H1 (cell line): ENCODE results near the gene RYR3. TPM values are rescaled to one million over a fixed set of nuclear protein-coding genes. Genes with fewer than 3 reads are reported as not detected.

ENCODE experiments used
- CTCF ChIA-PET: fragments of 300-600 bp; sonication (Branson Sonifier 250); formaldehyde crosslinking; loops from one replicate; lab custom pipeline; 2021; ENCODE audit not compliant: partially characterized antibody; lab: Charles Lee
- POLR2A ChIA-PET: fragments of 300-600 bp; sonication (Branson Sonifier 250); formaldehyde crosslinking; loops from one replicate; lab custom pipeline; 2021; ENCODE audit warnings: inconsistent platforms; ENCODE audit not compliant: partially characterized antibody; lab: Charles Lee
- DNase-seq, 2 experiments: peaks; one replicate each; pipeline versions ENCODE4 v3.0.0 to v3.0.0-alpha.2; 2010 to 2022; ENCODE audit warnings: low spot score in 2 of 2, low read depth in 1 of 2, mixed read lengths in 1 of 2
- FAIRE-seq: peaks from 2 replicates; lab custom pipeline; 2011; peaks lifted over from hg19 to GRCh38; lab: Jason Lieb, UNC
- H2AFZ ChIP-seq: 2 replicates; pipeline ENCODE4 v1.8.1; 2012; ENCODE audit warnings: low read length, inconsistent platforms
- H2AK5ac ChIP-seq: 2 replicates; pipeline ENCODE4 v1.6.1; 2013; ENCODE audit warnings: low read depth, low read length
- H2BK120ac ChIP-seq: replicated peaks from 2 replicates; pipeline ENCODE3; 2013; ENCODE audit warnings: low read depth, low read length, inconsistent platforms
- H2BK12ac ChIP-seq: 2 replicates; pipeline ENCODE4 v1.6.1; 2013; ENCODE audit warnings: low read depth, low read length
- H2BK15ac ChIP-seq: 2 replicates; pipeline ENCODE4 v1.6.1; 2013; ENCODE audit warnings: low read length
- H2BK20ac ChIP-seq: 2 replicates; pipeline ENCODE4 v1.6.1; 2013; ENCODE audit warnings: low read length
- H2BK5ac ChIP-seq: 2 replicates; pipeline ENCODE4 v1.6.1; 2013; ENCODE audit warnings: low read depth, low read length
- H3K14ac ChIP-seq: 2 replicates; pipeline ENCODE4 v1.6.1; 2013; ENCODE audit warnings: inconsistent platforms; ENCODE audit not compliant: insufficient read length
- H3K18ac ChIP-seq: 2 replicates; pipeline ENCODE4 v1.6.1; 2013; ENCODE audit warnings: low read length; ENCODE audit errors: extremely low read depth
- H3K23ac ChIP-seq: 2 replicates; pipeline ENCODE4 v1.6.1; 2013; ENCODE audit warnings: inconsistent platforms; ENCODE audit not compliant: insufficient read length
- H3K23me2 ChIP-seq: 2 replicates; pipeline ENCODE4 v1.6.1; 2013; ENCODE audit warnings: low read depth, low read length
- H3K27ac ChIP-seq: 2 replicates; pipeline ENCODE4 v1.6.1; 2011; ENCODE audit warnings: low read depth, low read length, inconsistent platforms
- H3K27me3 ChIP-seq, 4 experiments: replicated peaks in 1 of 4; 1 replicate in 1 of 4; 2 replicates in 3 of 4; pipeline versions ENCODE4 v1.6.1 to v1.8.1; 2011 to 2013; ENCODE audit warnings: low read length in 3 of 4, mild to moderate bottlenecking in 3 of 4, inconsistent platforms in 2 of 4, mixed read lengths in 2 of 4, moderate library complexity in 1 of 4; ENCODE audit not compliant: control insufficient read depth in 3 of 4, insufficient read depth in 3 of 4; ENCODE audit errors: extremely low read depth in 1 of 4
- H3K36me3 ChIP-seq, 4 experiments: 2 replicates each; pipeline versions ENCODE4 v1.6.1 to v1.8.1; 2011 to 2013; ENCODE audit warnings: mild to moderate bottlenecking in 4 of 4, low read length in 3 of 4, moderate library complexity in 2 of 4, control low read depth in 1 of 4, inconsistent platforms in 1 of 4; ENCODE audit not compliant: insufficient read depth in 4 of 4, control insufficient read depth in 2 of 4
- H3K4ac ChIP-seq: replicated peaks from 2 replicates; pipeline ENCODE3; 2013; ENCODE audit warnings: low read length, low read depth, mixed read lengths, inconsistent platforms; ENCODE audit not compliant: insufficient read length
- H3K4me1 ChIP-seq, 4 experiments: replicated peaks in 1 of 4; 1 replicate in 1 of 4; 2 replicates in 3 of 4; pipeline versions ENCODE4 v1.6.1 to v1.8.1; 2011 to 2013; ENCODE audit warnings: low read length in 3 of 4, inconsistent platforms in 2 of 4, mixed read lengths in 1 of 4; ENCODE audit not compliant: insufficient read depth in 4 of 4, control insufficient read depth in 3 of 4
- H3K4me2 ChIP-seq, 2 experiments: 2 replicates each; pipeline versions ENCODE4 v1.6.1 to v1.8.1; 2011 to 2013; ENCODE audit warnings: low read depth in 2 of 2, low read length in 2 of 2, control low read depth in 1 of 2, inconsistent platforms in 1 of 2, mild to moderate bottlenecking in 1 of 2; ENCODE audit not compliant: insufficient read depth in 1 of 2
- H3K4me3 ChIP-seq, 4 experiments: fragments of 200-600, 300-600 bp in 1 of 4; sonication (generic), shearing (Covaris generic), sonication (Bioruptor Twin) in 1 of 4; 2 replicates each; pipeline versions ENCODE4 v1.5.1 to v1.8.1; 2011 to 2016; ENCODE audit warnings: low read length in 4 of 4, low read depth in 3 of 4, control low read depth in 2 of 4, inconsistent platforms in 2 of 4, mild to moderate bottlenecking in 2 of 4, mixed read lengths in 1 of 4, moderate library complexity in 1 of 4; ENCODE audit not compliant: insufficient read depth in 2 of 4; ENCODE audit errors: extremely low read depth in 1 of 4
- H3K56ac ChIP-seq: replicated peaks from 2 replicates; pipeline ENCODE3; 2013; ENCODE audit warnings: low read depth, mild to moderate bottlenecking, mixed read lengths, low read length, inconsistent platforms; ENCODE audit not compliant: insufficient read length
- H3K79me1 ChIP-seq: 2 replicates; pipeline ENCODE4 v1.6.1; 2013; ENCODE audit warnings: low read depth, low read length, control low read depth
- H3K79me2 ChIP-seq, 2 experiments: 2 replicates each; pipeline versions ENCODE4 v1.6.1 to v1.8.1; 2012 to 2013; ENCODE audit warnings: low read length in 2 of 2, mild to moderate bottlenecking in 2 of 2, inconsistent platforms in 1 of 2; ENCODE audit not compliant: insufficient read depth in 2 of 2, control insufficient read depth in 1 of 2
- H3K9ac ChIP-seq, 4 experiments: replicated peaks in 1 of 4; 1 replicate in 1 of 4; 2 replicates in 3 of 4; pipeline versions ENCODE4 v1.6.1 to v1.8.1; 2011 to 2013; ENCODE audit warnings: low read depth in 3 of 4, low read length in 3 of 4, control low read depth in 2 of 4, mild to moderate bottlenecking in 2 of 4, moderate library complexity in 2 of 4, inconsistent platforms in 1 of 4; ENCODE audit errors: extremely low read depth in 1 of 4
- H3K9me3 ChIP-seq, 2 experiments: 2 replicates each; pipeline versions ENCODE4 v1.6.1 to v1.8.1; 2012 to 2013; ENCODE audit warnings: mild to moderate bottlenecking in 2 of 2, moderate library complexity in 2 of 2, control low read depth in 1 of 2, inconsistent platforms in 1 of 2, low read depth in 1 of 2, low read length in 1 of 2, mixed read lengths in 1 of 2; ENCODE audit not compliant: insufficient read depth in 2 of 2
- H4K20me1 ChIP-seq, 2 experiments: replicated peaks in 1 of 2; 2 replicates each; pipeline versions ENCODE3 to v1.8.1; 2011 to 2013; ENCODE audit warnings: inconsistent platforms in 2 of 2, low read length in 2 of 2, mild to moderate bottlenecking in 1 of 2; ENCODE audit not compliant: insufficient read depth in 2 of 2, control insufficient read depth in 1 of 2
- H4K5ac ChIP-seq: 2 replicates; pipeline ENCODE4 v1.6.1; 2013; ENCODE audit warnings: low read length, low read depth, mixed read lengths, inconsistent platforms; ENCODE audit not compliant: insufficient read length
- H4K8ac ChIP-seq: 2 replicates; pipeline ENCODE4 v1.8.0; 2013; ENCODE audit warnings: mild to moderate bottlenecking, moderate library complexity, low read length, inconsistent platforms; ENCODE audit not compliant: insufficient read depth; ENCODE audit errors: extremely low read depth
- H4K91ac ChIP-seq: replicated peaks from 2 replicates; pipeline ENCODE3; 2013; ENCODE audit warnings: low read length, mixed read lengths, inconsistent platforms; ENCODE audit not compliant: insufficient read length
- RXRA ChIP-seq: IDR thresholded peaks from 2 replicates; pipeline ENCODE4 v1.6.1; 2011; ENCODE audit warnings: low read depth, mild to moderate bottlenecking, low read length, moderate library complexity; ENCODE audit not compliant: insufficient read depth
- WGBS, 2 experiments: shearing (Covaris generic) in 1 of 2; methylation state at CpG; one replicate each; pipeline versions ENCODE4 v1.1.6 to v1.1.7; 2013 to 2015; ENCODE audit warnings: low lambda C conversion rate in 2 of 2, mixed read lengths in 2 of 2, inconsistent platforms in 1 of 2, low coverage in 1 of 2, missing lambda C conversion rate in 1 of 2; ENCODE audit not compliant: insufficient replicate concordance in 2 of 2, insufficient coverage in 1 of 2, insufficient read length in 1 of 2; ENCODE audit errors: extremely low coverage in 1 of 2, missing lambda C conversion rate in 1 of 2; 5-methylcytosine and 5-hydroxymethylcytosine counted together
- polyA plus RNA-seq, 7 experiments: library from polyadenylated mRNA; depleted of rRNA in 3 of 7; stranded (reverse) in 5 of 7; unstranded in 2 of 7; fragments of >200 nt in 5 of 7; fragments of 200-250 nt in 2 of 7; gene quantifications; 1 replicate in 5 of 7; 2 replicates in 1 of 7; 4 replicates in 1 of 7; pipeline versions ENCODE4 v1.2.1 to v1.2.3, GENCODE V29; 2011 to 2013; ENCODE audit warnings: missing spikeins in 2 of 7, mixed read lengths in 2 of 7
- total RNA-seq: library from RNA; stranded (reverse); fragmentation: NEBNext Ultra II Directional; extraction: Animal tissue kit (Norgen Biotek cat#: 25700); gene quantifications from 2 replicates; pipeline ENCODE4 v1.2.1, GENCODE V29; 2021
- TF ChIP-seq, protein P1 (sequence below), 3 experiments: IDR thresholded peaks; 1 replicate in 2 of 3; 2 replicates in 1 of 3; pipeline versions ENCODE4 v1.5.1 to v1.6.1; 2011; ENCODE audit warnings: low read length in 3 of 3, mild to moderate bottlenecking in 3 of 3, inconsistent platforms in 2 of 3, low read depth in 1 of 3, moderate library complexity in 1 of 3; ENCODE audit not compliant: insufficient read depth in 1 of 3; ENCODE audit errors: control extremely low read depth in 1 of 3

The RYR3 gene
- total and polyA plus RNA-seq, 2 of the 8 experiments (the other 6 are each of a cell fraction or from before 2014, with no cell fraction given) = 0.33 to 3.4 TPM

GRCh38 chr15:33660151-33660550 is 349.4 kb downstream of the RYR3 start:
- H2BK12ac ChIP-seq = no peak overlapping the region
- no peak overlapping the region for H4K91ac ChIP-seq
- no peak overlapping the region for H3K27ac ChIP-seq
- no peaks in the 10 kb centered on the region for H3K23me2 ChIP-seq
- FAIRE-seq (no peak), DNase-seq (no peak)
- no peaks in the 10 kb centered on the region for H3K27me3 ChIP-seq
- H3K9me3 ChIP-seq = no peaks in the 10 kb centered on the region
- H3K23ac ChIP-seq = no peak overlapping the region
- no peak overlapping the region for H2AFZ ChIP-seq
- H2AK5ac ChIP-seq = no peak overlapping the region
- H3K9ac ChIP-seq = no peak overlapping the region
- no peak overlapping the region for H3K4ac ChIP-seq
- H3K14ac ChIP-seq = no peak overlapping the region
- no peak overlapping the region for H3K4me2 ChIP-seq
- H3K56ac ChIP-seq = no peak overlapping the region
- no peaks in the 10 kb centered on the region for H4K20me1 ChIP-seq
- POLR2A ChIA-PET = no interaction called here
- no peaks in the 10 kb centered on the region for H3K4me1 ChIP-seq
- no peaks in the 10 kb centered on the region for H3K79me1 ChIP-seq
- H4K8ac ChIP-seq = no peak overlapping the region
- no peak overlapping the region for H2BK15ac ChIP-seq
- WGBS, 2 experiments = 92% methylated on average over 14 of the region's 16 CpGs; no CpG with 5 or more reads in 1 of the 2 experiments
- H3K79me2 ChIP-seq = no peaks in the 10 kb centered on the region
- no peak overlapping the region for H3K4me3 ChIP-seq
- H2BK5ac ChIP-seq = no peak overlapping the region
- H3K18ac ChIP-seq = no peak overlapping the region
- no peak overlapping the region for H2BK120ac ChIP-seq
- H2BK20ac ChIP-seq = no peak overlapping the region
- TF ChIP-seq, protein P1, sequence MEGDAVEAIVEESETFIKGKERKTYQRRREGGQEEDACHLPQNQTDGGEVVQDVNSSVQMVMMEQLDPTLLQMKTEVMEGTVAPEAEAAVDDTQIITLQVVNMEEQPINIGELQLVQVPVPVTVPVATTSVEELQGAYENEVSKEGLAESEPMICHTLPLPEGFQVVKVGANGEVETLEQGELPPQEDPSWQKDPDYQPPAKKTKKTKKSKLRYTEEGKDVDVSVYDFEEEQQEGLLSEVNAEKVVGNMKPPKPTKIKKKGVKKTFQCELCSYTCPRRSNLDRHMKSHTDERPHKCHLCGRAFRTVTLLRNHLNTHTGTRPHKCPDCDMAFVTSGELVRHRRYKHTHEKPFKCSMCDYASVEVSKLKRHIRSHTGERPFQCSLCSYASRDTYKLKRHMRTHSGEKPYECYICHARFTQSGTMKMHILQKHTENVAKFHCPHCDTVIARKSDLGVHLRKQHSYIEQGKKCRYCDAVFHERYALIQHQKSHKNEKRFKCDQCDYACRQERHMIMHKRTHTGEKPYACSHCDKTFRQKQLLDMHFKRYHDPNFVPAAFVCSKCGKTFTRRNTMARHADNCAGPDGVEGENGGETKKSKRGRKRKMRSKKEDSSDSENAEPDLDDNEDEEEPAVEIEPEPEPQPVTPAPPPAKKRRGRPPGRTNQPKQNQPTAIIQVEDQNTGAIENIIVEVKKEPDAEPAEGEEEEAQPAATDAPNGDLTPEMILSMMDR (IDR thresholded peaks at IDR 0.05; ENCODE audit: control extremely low read depth in 1 of 3, insufficient read depth in 1 of 3, low read depth in 1 of 3, low read length in 3 of 3) = peak in 1 of 3 experiments; percentile 1; a peak in 1 of 4 replicates
- no peak for TF ChIP-seq RXRA
- TF ChIP-seq, all 59 proteins: peak for 1
- CTCF ChIA-PET = interaction anchor here (0.6 to 1.4 kb wide), 3 partner anchors 21 to 347 kb away, joined by 3 read pairs; no protein-coding TSS in a partner anchor
- H4K5ac ChIP-seq = no peak overlapping the region
- H3K36me3 ChIP-seq = no peaks in the 10 kb centered on the region
